Coronary artery (tissue), 2 donors: ENCODE results near the gene APBB2.

Source experiments
- DNase-seq: peaks from one replicate; pipeline ENCODE4 v3.0.0-alpha.2; 2017; ENCODE audit warnings: low spot score
- H3K27ac ChIP-seq, 2 donors: fragments of 200-600 bp; sonication (generic); one replicate each; pipeline ENCODE4 v1.5.1; 2016 to 2019
- H3K4me3 ChIP-seq: fragments of 200-600 bp; sonication (generic); 2 replicates; pipeline ENCODE4 v1.5.1; 2016; ENCODE audit warnings: mild to moderate bottlenecking, moderate library complexity
- CTCF ChIP-seq: fragments of 200-600 bp; sonication (generic); IDR thresholded peaks from one replicate; pipeline ENCODE4 v1.5.1; 2019; ENCODE audit warnings: antibody characterized with exemption

APBB2 gene

GRCh38 chr4:41122775-41123174 is 91.6 kb downstream of the APBB2 start:
- DNase-seq: no peak

GRCh38 chr4:41122309-41122708 is 92.0 kb downstream of the APBB2 start:
- no peak for DNase-seq
- no peak overlapping the region for H3K4me3 ChIP-seq
- H3K27ac ChIP-seq: peak overlapping the region in 1 of 2 donors; percentile 3
- TF ChIP-seq CTCF: no peak

More at GRCh38 chr4:41122775-41123174, 91.6 kb downstream of the APBB2 start:
- H3K27ac ChIP-seq: peak overlapping the region in 1 of 2 donors; percentile 3
- TF ChIP-seq CTCF: no peak
- no peak overlapping the region for H3K4me3 ChIP-seq

GRCh38 chr4:41121906-41122305 is 92.4 kb downstream of the APBB2 start:
- no peak for DNase-seq
- Histone ChIP-seq H3K4me3 (no peak overlapping the region), H3K27ac (no peak overlapping the region)
- no peak for TF ChIP-seq CTCF

GRCh38 chr4:41120297-41121217 is 93.8 kb downstream of the APBB2 start:
- TF ChIP-seq CTCF: no peak
- peak overlapping the region; percentile 50 to 66 for H3K27ac ChIP-seq
- peak overlapping the region; percentile 58 for H3K4me3 ChIP-seq
- DNase-seq: peak; percentile 83

- TF ChIP-seq CTCF: no peak
- Histone ChIP-seq H3K4me3 (peak overlapping the region; percentile 58), H3K27ac (peak overlapping the region; percentile 50 to 66)
- no peak for DNase-seq
Measured at GRCh38 chr4:41119867-41120295, 94.5 kb downstream of the APBB2 start.

GRCh38 chr4:41111791-41112190 is 102.6 kb downstream of the APBB2 start:
- H3K4me3 ChIP-seq: no peak overlapping the region
- no peak overlapping the region for H3K27ac ChIP-seq
- no peak for TF ChIP-seq CTCF
- DNase-seq: no peak

- no peak overlapping the region for H3K4me3 ChIP-seq
- TF ChIP-seq CTCF: no peak
- no peak overlapping the region for H3K27ac ChIP-seq
- no peak for DNase-seq
Measured at GRCh38 chr4:41110050-41110449, 104.3 kb downstream of the APBB2 start.
